HL-60 (cell line): ENCODE data around the gene ATP13A3.

Experiments
- POLR2AphosphoS5 ChIP-seq: IDR thresholded peaks from 2 replicates; pipeline ENCODE4 v1.6.1; 2012; ENCODE audit warnings: low read depth
- REST ChIP-seq: IDR thresholded peaks from 2 replicates; pipeline ENCODE4 v1.6.1; 2012; ENCODE audit warnings: low read depth; ENCODE audit not compliant: insufficient replicate concordance
- TF ChIP-seq, protein P1 (sequence below): IDR thresholded peaks from one replicate; pipeline ENCODE4 v1.5.1; 2011; ENCODE audit warnings: low read length, control low read depth, inconsistent platforms; ENCODE audit not compliant: insufficient read depth

DNA sequence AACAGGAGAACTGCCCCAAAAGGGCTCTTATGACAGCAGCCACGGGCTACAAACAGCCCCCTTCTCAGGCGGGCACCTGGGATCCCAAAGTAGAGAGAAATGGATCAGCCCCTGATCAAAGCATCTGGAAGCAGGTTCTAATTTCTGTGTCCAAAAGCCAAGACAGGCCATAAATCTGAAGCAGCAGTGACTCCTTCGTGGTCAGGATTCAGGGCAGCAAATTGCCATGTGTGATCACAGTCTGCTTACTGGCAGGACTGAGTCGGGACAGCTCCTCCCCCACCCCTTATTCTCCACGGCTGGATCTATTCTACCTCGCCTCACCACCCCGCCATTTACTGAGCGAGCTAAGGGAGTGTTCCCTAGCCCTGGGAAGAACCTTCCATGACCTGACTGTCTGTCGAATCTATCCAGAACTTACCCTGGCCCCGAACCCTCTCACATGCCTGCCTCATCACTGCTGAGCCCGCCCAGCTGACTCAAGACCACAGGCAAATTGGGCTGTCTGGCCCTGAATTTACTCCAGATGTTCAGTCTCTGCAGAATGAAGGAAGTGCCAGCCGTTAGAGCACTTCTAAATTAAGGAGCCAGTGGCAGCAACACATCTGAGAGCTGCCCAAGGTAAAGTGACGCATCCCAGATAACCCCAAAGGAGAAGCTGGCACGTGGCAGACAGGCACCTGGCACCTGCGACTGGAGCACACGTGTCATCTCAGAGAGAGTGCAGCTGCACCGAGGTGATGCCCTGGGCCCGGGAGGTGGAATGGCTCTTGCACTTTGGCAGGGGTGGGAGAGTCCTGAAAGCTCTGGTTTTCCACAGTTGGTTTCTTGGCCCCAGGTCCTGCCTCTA lies 118.6 kb downstream of the ATP13A3 start:
- TF ChIP-seq, protein P1, sequence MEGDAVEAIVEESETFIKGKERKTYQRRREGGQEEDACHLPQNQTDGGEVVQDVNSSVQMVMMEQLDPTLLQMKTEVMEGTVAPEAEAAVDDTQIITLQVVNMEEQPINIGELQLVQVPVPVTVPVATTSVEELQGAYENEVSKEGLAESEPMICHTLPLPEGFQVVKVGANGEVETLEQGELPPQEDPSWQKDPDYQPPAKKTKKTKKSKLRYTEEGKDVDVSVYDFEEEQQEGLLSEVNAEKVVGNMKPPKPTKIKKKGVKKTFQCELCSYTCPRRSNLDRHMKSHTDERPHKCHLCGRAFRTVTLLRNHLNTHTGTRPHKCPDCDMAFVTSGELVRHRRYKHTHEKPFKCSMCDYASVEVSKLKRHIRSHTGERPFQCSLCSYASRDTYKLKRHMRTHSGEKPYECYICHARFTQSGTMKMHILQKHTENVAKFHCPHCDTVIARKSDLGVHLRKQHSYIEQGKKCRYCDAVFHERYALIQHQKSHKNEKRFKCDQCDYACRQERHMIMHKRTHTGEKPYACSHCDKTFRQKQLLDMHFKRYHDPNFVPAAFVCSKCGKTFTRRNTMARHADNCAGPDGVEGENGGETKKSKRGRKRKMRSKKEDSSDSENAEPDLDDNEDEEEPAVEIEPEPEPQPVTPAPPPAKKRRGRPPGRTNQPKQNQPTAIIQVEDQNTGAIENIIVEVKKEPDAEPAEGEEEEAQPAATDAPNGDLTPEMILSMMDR = no peak
- TF ChIP-seq REST = no peak
- TF ChIP-seq POLR2AphosphoS5 = no peak
